Measurements from ENCODE around the gene WARS2. TPM values are rescaled to one million over a fixed set of nuclear protein-coding genes. Genes with fewer than 3 reads are reported as not detected.

WARS2 gene
- total RNA-seq, 1 experiment from 2014 or later: 10.5 TPM

- TF ChIP-seq MAX (IDR thresholded peaks at IDR 0.05) (no peak), SP1 (IDR thresholded peaks at IDR 0.05; ENCODE audit: low read depth) (no peak), EZH2 (IDR thresholded peaks at IDR 0.05) (no peak), JUND (IDR thresholded peaks at IDR 0.05) (no peak)
Measured at GRCh38 chr1:119081267-119081666, 59.2 kb downstream of the WARS2 start (continued).

- ChIA-PET RAD21 (ENCODE audit: low non-redundant PET in 1 of 2, low total read pairs in 2 of 2, uncharacterized antibody in 2 of 2, unreplicated experiment in 2 of 2) (no interaction called here), POLR2A (no interaction called here), CTCF (no interaction called here)
- ATAC-seq (no peak), DNase-seq (ENCODE audit: low read depth, low spot score) (no peak)
- no TSS peak for BruUV-seq (replicated peaks)
- H3K4me1 ChIP-seq (ENCODE audit: control insufficient read depth in 1 of 2, insufficient read depth in 2 of 2, low read length in 2 of 2): no peaks in the 10 kb centered on the region
- no peak overlapping the region for H3K4me3 ChIP-seq (replicated peaks in 1 of 2; ENCODE audit: low read depth in 1 of 2, low read length in 2 of 2)
- H3K79me2 ChIP-seq (ENCODE audit: insufficient read depth, low read length): no peaks in the 10 kb centered on the region
- no peaks in the 10 kb centered on the region for H3K36me3 ChIP-seq (ENCODE audit: control insufficient read depth in 1 of 2, insufficient read depth in 2 of 2, low read length in 2 of 2)
- no peaks in the 10 kb centered on the region for H4K20me1 ChIP-seq (ENCODE audit: insufficient read depth)
- no peak overlapping the region for H3K9ac ChIP-seq (ENCODE audit: low read length)
- no peaks in the 10 kb centered on the region for H3K9me2 ChIP-seq (ENCODE audit: insufficient read depth)
- H3K27ac ChIP-seq (ENCODE audit: low read depth, low read length): no peak overlapping the region
- H2AFZ ChIP-seq (ENCODE audit: low read depth, low read length, poor library complexity, severe bottlenecking): no peak overlapping the region
- H3K4me2 ChIP-seq (ENCODE audit: low read length): no peak overlapping the region
- no peaks in the 10 kb centered on the region for H3K27me3 ChIP-seq (ENCODE audit: insufficient read depth, low read length)
- intact Hi-C loops (cut with micrococcal nuclease): no loop called here
- TF ChIP-seq ZNF274 (IDR thresholded peaks at IDR 0.05; ENCODE audit: low read depth, low read length): no peak
- TF ChIP-seq SIN3A (IDR thresholded peaks at IDR 0.05; ENCODE audit: low read depth): no peak
- H3K9me3 ChIP-seq (ENCODE audit: control insufficient read depth in 1 of 2, insufficient read depth in 1 of 2, low read depth in 1 of 2, low read length in 2 of 2): no peaks in the 10 kb centered on the region
Measured at GRCh38 chr1:119080586-119080985, 59.9 kb downstream of the WARS2 start.

- CTCF ChIA-PET: no interaction called here
- TF ChIP-seq POLR2AphosphoS5 (IDR thresholded peaks at IDR 0.05; ENCODE audit: low read depth, low read length) (no peak), FOSL1 (IDR thresholded peaks at IDR 0.05; ENCODE audit: low read depth) (no peak), MAX (IDR thresholded peaks at IDR 0.05) (no peak), SIN3A (IDR thresholded peaks at IDR 0.05; ENCODE audit: low read depth) (no peak), SP1 (IDR thresholded peaks at IDR 0.05; ENCODE audit: low read depth) (no peak), YY1 (IDR thresholded peaks at IDR 0.05; ENCODE audit: extremely low read depth, insufficient replicate concordance, low read depth, low read length) (no peak)
- TF ChIP-seq, protein P1, sequence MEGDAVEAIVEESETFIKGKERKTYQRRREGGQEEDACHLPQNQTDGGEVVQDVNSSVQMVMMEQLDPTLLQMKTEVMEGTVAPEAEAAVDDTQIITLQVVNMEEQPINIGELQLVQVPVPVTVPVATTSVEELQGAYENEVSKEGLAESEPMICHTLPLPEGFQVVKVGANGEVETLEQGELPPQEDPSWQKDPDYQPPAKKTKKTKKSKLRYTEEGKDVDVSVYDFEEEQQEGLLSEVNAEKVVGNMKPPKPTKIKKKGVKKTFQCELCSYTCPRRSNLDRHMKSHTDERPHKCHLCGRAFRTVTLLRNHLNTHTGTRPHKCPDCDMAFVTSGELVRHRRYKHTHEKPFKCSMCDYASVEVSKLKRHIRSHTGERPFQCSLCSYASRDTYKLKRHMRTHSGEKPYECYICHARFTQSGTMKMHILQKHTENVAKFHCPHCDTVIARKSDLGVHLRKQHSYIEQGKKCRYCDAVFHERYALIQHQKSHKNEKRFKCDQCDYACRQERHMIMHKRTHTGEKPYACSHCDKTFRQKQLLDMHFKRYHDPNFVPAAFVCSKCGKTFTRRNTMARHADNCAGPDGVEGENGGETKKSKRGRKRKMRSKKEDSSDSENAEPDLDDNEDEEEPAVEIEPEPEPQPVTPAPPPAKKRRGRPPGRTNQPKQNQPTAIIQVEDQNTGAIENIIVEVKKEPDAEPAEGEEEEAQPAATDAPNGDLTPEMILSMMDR (IDR thresholded peaks at IDR 0.05 in 2 of 3, conservative IDR thresholded peaks at IDR 0.05 in 1 of 3; ENCODE audit: borderline replicate concordance in 1 of 3, insufficient read depth in 1 of 3, low read depth in 2 of 3, low read length in 2 of 3): no peak
- TF ChIP-seq, protein P2, sequence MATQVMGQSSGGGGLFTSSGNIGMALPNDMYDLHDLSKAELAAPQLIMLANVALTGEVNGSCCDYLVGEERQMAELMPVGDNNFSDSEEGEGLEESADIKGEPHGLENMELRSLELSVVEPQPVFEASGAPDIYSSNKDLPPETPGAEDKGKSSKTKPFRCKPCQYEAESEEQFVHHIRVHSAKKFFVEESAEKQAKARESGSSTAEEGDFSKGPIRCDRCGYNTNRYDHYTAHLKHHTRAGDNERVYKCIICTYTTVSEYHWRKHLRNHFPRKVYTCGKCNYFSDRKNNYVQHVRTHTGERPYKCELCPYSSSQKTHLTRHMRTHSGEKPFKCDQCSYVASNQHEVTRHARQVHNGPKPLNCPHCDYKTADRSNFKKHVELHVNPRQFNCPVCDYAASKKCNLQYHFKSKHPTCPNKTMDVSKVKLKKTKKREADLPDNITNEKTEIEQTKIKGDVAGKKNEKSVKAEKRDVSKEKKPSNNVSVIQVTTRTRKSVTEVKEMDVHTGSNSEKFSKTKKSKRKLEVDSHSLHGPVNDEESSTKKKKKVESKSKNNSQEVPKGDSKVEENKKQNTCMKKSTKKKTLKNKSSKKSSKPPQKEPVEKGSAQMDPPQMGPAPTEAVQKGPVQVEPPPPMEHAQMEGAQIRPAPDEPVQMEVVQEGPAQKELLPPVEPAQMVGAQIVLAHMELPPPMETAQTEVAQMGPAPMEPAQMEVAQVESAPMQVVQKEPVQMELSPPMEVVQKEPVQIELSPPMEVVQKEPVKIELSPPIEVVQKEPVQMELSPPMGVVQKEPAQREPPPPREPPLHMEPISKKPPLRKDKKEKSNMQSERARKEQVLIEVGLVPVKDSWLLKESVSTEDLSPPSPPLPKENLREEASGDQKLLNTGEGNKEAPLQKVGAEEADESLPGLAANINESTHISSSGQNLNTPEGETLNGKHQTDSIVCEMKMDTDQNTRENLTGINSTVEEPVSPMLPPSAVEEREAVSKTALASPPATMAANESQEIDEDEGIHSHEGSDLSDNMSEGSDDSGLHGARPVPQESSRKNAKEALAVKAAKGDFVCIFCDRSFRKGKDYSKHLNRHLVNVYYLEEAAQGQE (IDR thresholded peaks at IDR 0.05; ENCODE audit: low read depth): no peak
Measured at GRCh38 chr1:119079881-119080280, 60.6 kb downstream of the WARS2 start.

More at GRCh38 chr1:119079881-119080280, 60.6 kb downstream of the WARS2 start:
- no peak for DNase-seq (ENCODE audit: low read depth, low spot score)
- H3K4me1 ChIP-seq (ENCODE audit: control insufficient read depth in 1 of 2, insufficient read depth in 2 of 2, low read length in 2 of 2): no peaks in the 10 kb centered on the region
- no peak overlapping the region for H3K27ac ChIP-seq (ENCODE audit: low read depth, low read length)
- no peaks in the 10 kb centered on the region for H3K9me3 ChIP-seq (ENCODE audit: control insufficient read depth in 1 of 2, insufficient read depth in 1 of 2, low read depth in 1 of 2, low read length in 2 of 2)
- no peak overlapping the region for H3K9ac ChIP-seq (ENCODE audit: low read length)
- H3K27me3 ChIP-seq (ENCODE audit: insufficient read depth, low read length): no peaks in the 10 kb centered on the region
- BruUV-seq (replicated peaks): no TSS peak
- intact Hi-C loops (cut with micrococcal nuclease): no loop called here
- no peaks in the 10 kb centered on the region for H3K9me2 ChIP-seq (ENCODE audit: insufficient read depth)
- no peak overlapping the region for H3K4me2 ChIP-seq (ENCODE audit: low read length)
- RAD21 ChIA-PET (ENCODE audit: low non-redundant PET in 1 of 2, low total read pairs in 2 of 2, uncharacterized antibody in 2 of 2, unreplicated experiment in 2 of 2): no interaction called here
- ATAC-seq: no peak
- no peak overlapping the region for H2AFZ ChIP-seq (ENCODE audit: low read depth, low read length, poor library complexity, severe bottlenecking)
- no peaks in the 10 kb centered on the region for H4K20me1 ChIP-seq (ENCODE audit: insufficient read depth)
- H3K79me2 ChIP-seq (ENCODE audit: insufficient read depth, low read length): no peaks in the 10 kb centered on the region
- POLR2A ChIA-PET: no interaction called here
- H3K4me3 ChIP-seq (replicated peaks in 1 of 2; ENCODE audit: low read depth in 1 of 2, low read length in 2 of 2): no peak overlapping the region
- no peaks in the 10 kb centered on the region for H3K36me3 ChIP-seq (ENCODE audit: control insufficient read depth in 1 of 2, insufficient read depth in 2 of 2, low read length in 2 of 2)
